ENCODE measurements around the gene LCE2B. TPM values are rescaled to one million over a fixed set of nuclear protein-coding genes. Genes with fewer than 3 reads are reported as not detected.
"Not testable (repeated sequence)": the region's sequence is repeated elsewhere in the genome, so short reads cannot be mapped to it uniquely, and the experiment has no call there.

LCE2B gene
- total RNA-seq, 6 experiments from 2014 or later: not detected

- no CpG with 5 or more reads among the region's 5 CpGs for WGBS (ENCODE audit: insufficient coverage, low coverage, low lambda C conversion rate, missing lambda C conversion rate)
- no peaks in the 10 kb centered on the region for H3K36me3 ChIP-seq
- TF ChIP-seq, protein P1, sequence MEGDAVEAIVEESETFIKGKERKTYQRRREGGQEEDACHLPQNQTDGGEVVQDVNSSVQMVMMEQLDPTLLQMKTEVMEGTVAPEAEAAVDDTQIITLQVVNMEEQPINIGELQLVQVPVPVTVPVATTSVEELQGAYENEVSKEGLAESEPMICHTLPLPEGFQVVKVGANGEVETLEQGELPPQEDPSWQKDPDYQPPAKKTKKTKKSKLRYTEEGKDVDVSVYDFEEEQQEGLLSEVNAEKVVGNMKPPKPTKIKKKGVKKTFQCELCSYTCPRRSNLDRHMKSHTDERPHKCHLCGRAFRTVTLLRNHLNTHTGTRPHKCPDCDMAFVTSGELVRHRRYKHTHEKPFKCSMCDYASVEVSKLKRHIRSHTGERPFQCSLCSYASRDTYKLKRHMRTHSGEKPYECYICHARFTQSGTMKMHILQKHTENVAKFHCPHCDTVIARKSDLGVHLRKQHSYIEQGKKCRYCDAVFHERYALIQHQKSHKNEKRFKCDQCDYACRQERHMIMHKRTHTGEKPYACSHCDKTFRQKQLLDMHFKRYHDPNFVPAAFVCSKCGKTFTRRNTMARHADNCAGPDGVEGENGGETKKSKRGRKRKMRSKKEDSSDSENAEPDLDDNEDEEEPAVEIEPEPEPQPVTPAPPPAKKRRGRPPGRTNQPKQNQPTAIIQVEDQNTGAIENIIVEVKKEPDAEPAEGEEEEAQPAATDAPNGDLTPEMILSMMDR (IDR thresholded peaks at IDR 0.05): no peak
- no peak for TF ChIP-seq POLR2A (IDR thresholded peaks at IDR 0.05)
- H3K27ac ChIP-seq: no peak overlapping the region
- no peaks in the 10 kb centered on the region for H3K9me3 ChIP-seq
- H3K4me3 ChIP-seq: no peak overlapping the region
- DNase-seq (no peak), ATAC-seq (no peak)
- intact Hi-C loops (cut with DNase I): no loop called here
- H3K4me1 ChIP-seq: no peaks in the 10 kb centered on the region
- no peaks in the 10 kb centered on the region for H3K27me3 ChIP-seq
Observed at GRCh38 chr1:152667648-152668047, 18.3 kb upstream of the LCE2B start.

GRCh38 chr1:152673016-152673415 is 12.9 kb upstream of the LCE2B start:
- no peaks in the 10 kb centered on the region for H3K4me1 ChIP-seq
- no peaks in the 10 kb centered on the region for H3K27me3 ChIP-seq
- DNase-seq (no peak), ATAC-seq (no peak)
- H3K9me3 ChIP-seq: no peaks in the 10 kb centered on the region
- no peak for TF ChIP-seq POLR2A (IDR thresholded peaks at IDR 0.05)
- TF ChIP-seq, protein P1 (IDR thresholded peaks at IDR 0.05): no peak
- H3K4me3 ChIP-seq: no peak overlapping the region
- intact Hi-C loops (cut with DNase I): no loop called here
- no peaks in the 10 kb centered on the region for H3K36me3 ChIP-seq
- no peak overlapping the region for H3K27ac ChIP-seq
- 49% methylated on average over 2 of the region's 2 CpGs for WGBS (ENCODE audit: insufficient coverage, low coverage, low lambda C conversion rate, missing lambda C conversion rate)

- H3K9me3 ChIP-seq; H3K4me3 ChIP-seq; ATAC-seq; H3K27me3 ChIP-seq; H3K27ac ChIP-seq; intact Hi-C loops (cut with DNase I); H3K4me1 ChIP-seq; H3K36me3 ChIP-seq; DNase-seq: not testable (repeated sequence)
- WGBS (ENCODE audit: insufficient coverage, low coverage, low lambda C conversion rate, missing lambda C conversion rate): 76% methylated on average over 2 of the region's 3 CpGs
Observed at GRCh38 chr1:152674983-152675382, 10.9 kb upstream of the LCE2B start, which contains the start of gene LCE2C. Gene LCE2C, plus strand, starts transcription at chr1:152675279. Its CDS starts 737 bp downstream, at chr1:152676016.

GRCh38 chr1:152679459-152679858 is 6.5 kb upstream of the LCE2B start:
- DNase-seq (no peak), ATAC-seq (no peak)
- intact Hi-C loops (cut with DNase I): no loop called here
- H3K9me3 ChIP-seq: no peaks in the 10 kb centered on the region
- no peak overlapping the region for H3K4me3 ChIP-seq
- H3K4me1 ChIP-seq: no peaks in the 10 kb centered on the region
- H3K27ac ChIP-seq: no peak overlapping the region
- no peaks in the 10 kb centered on the region for H3K27me3 ChIP-seq
- H3K36me3 ChIP-seq: no peaks in the 10 kb centered on the region
- 50% methylated on average over 2 of the region's 6 CpGs for WGBS (ENCODE audit: insufficient coverage, low coverage, low lambda C conversion rate, missing lambda C conversion rate)
- TF ChIP-seq, protein P1 (IDR thresholded peaks at IDR 0.05): no peak
- no peak for TF ChIP-seq POLR2A (IDR thresholded peaks at IDR 0.05)

DNA sequence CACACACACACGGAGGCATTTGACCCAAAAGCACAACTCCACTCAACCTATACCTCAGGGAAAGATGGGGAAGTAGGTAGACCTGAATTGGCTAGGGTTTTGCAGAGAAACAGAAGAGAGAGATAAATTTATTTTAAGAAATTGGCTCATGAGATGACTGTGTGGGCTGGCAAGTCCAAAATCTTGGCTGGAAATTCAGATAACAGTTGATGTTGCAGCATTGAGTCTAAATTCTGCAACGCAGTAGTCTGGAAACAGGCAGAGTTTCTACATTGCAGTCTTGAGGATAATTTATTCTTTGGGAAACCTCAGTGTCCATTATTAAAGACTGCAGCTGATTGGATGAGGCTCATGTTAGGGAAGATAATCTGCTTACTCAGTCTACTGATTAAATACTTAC is 4.3 kb upstream of the LCE2B start:
- DNase-seq (no peak), ATAC-seq (no peak)
- Histone ChIP-seq H3K4me1 (no peaks in the 10 kb centered on the region), H3K4me3 (no peak overlapping the region), H3K9me3 (no peaks in the 10 kb centered on the region), H3K36me3 (no peaks in the 10 kb centered on the region), H3K27ac (no peak overlapping the region), H3K27me3 (no peaks in the 10 kb centered on the region)
- intact Hi-C loops (cut with DNase I): no loop called here
- TF ChIP-seq, protein P1 (IDR thresholded peaks at IDR 0.05): no peak
- TF ChIP-seq POLR2A (IDR thresholded peaks at IDR 0.05): no peak
- 24% methylated on average over 2 of the region's 2 CpGs for WGBS (ENCODE audit: insufficient coverage, low coverage, low lambda C conversion rate, missing lambda C conversion rate)

All from right lobe of liver (tissue), 6 donors.